CD4-positive, alpha-beta T cell treated with Interleukin-2 at 100 ng/mL for 4 hours (primary cell): Measurements from ENCODE around the gene FMN1.

ENCODE experiments used
- DNase-seq: peaks from one replicate; pipeline ENCODE4 v3.0.0-alpha.2; 2020; ENCODE audit warnings: low spot score

Gene FMN1

DNA sequence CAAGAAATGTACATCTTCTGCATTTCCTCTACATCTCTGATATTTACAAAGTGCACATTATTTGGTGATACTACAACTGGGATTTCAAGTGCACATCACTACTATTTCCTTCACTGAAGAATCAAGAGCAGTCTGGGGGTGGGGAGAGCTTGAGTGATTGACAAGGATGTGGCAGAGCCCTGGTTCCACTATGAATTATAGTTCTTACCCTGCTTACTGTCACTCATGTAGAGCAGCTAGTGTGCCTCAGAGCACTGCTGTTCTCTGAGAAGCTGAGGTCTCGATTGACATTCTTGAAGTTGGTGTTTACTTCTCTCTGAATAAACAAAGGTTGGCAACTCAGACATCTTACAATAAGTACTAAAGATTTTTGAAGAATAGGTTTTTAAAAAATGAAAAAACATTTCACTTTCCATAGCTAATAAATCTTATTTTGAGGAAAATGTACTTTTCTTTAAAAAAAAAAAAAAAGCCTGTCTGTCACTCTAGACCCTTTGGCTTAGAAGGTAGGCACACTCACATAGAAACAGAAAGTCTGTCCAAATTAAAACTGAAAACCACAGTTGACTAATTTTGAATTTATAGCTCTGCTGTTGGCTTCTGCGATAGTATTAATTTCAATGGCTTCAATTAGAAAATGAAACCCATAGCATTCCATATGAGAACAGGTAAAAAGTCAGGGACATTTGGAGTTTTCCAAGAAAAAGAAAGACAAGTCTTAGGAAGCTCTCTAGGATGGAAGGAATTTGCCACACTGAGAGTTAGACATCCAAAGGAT is 471.2 kb downstream of the FMN1 start:
- no peak for DNase-seq

DNA sequence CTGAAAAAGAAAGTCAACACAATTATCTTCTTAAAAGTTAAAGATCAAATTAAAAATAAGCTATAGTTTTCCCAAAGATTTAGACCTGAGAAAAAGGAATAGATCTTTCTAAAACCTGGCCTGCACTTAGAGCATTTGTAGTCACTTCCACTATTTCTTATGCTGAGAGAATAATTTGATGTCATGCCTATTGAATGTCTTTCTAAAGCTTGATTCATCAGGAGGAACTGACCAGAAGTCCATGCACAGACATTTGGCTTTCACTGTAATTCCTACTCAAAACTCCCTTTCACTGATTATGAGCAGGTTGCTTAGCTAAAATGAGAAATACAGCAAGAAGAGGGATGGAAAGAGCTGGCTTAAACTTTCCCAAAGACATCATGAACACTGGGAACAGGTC is 472.4 kb downstream of the FMN1 start:
- DNase-seq = no peak

DNA sequence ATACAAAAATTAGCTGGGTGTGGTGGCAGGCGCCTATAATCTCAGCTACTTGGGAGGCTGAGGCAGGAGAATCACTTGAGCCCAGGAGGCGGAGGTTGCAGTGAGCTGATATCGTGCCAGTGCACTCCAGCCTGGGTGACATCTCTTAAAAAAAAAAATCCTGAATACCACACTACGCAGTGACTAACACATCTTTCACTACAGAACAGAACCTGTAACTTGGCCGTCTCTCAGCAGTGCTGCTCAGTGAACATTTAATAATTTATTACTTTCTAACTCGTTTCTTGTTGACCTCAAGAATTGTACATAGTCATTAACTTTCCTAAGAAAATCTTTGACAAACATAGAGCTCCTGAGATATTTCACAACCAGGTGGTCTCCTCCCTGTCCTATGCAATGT is 472.9 kb downstream of the FMN1 start:
- DNase-seq = no peak

DNA sequence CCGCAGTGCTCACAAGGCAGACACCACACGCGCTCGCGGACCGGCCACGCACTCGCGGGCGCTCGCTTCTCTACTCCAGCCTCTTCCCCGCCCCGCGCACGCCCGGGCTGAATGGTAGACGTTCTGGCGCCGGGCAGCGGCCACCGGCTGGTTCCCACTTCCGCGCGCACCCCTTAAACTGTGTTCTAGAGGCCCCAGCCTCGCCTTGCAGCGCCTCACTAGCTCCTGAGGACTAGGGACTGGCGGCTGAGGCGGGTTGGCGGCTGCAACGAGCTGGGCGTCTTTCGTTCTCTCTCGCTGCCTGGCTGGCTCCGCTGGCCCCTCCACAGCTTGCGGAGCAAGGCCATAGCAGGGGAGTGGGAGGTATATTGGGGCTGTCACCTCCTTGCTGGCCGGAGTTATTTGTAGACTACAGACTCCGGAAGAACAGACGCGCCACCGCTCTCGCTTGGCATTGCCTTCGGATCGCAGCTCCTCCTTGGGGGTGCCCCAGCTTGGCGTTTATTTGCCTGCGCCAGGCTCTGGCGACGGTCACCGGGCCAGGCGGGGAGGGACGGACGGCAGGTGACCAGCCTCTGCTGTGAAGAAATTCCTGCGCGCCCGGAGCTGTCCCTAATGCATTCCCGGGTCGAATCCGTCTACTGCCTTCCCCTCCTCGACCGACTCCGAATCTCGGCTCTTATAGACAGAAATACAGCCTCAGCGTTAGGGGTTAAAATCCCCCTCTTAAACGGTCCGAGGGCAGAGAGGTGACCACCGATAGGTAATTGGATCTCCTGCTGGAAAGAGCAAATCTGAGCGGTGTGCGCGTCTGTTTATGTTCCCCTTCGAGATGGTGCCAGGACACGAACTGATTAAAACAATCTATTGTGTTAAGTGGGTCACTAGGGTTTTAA is 475.4 kb downstream of the FMN1 start:
- DNase-seq = no peak

DNA sequence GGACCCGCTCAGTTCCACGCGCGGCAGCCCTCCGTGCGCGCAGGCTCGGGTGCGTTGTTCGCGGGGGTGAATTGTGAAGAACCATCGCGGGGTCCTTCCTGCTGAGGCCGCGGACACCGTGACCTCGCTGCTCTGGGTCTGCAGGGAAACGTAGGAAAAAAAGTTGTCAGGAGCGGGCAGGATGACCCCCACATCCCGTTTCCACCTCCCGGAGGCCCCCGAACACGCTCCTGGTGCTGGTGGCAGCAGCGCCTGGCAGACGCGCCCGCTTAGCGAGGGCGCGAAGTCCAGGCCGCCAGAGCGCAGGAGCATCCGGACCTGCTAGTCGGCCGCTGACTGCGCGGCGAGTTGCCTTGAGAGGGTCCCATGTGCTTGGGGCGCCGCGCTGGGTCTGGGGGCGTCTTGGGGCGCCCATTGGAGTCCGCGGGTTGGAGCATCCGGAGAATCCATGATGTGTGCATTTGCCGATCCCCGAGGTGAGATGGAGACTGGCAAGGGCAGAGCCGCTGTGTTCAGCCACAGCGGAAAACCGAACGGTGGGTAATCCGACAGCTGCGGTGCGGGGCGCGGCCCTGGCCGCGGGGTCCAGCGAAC is 476.2 kb downstream of the FMN1 start:
- no peak for DNase-seq

DNA sequence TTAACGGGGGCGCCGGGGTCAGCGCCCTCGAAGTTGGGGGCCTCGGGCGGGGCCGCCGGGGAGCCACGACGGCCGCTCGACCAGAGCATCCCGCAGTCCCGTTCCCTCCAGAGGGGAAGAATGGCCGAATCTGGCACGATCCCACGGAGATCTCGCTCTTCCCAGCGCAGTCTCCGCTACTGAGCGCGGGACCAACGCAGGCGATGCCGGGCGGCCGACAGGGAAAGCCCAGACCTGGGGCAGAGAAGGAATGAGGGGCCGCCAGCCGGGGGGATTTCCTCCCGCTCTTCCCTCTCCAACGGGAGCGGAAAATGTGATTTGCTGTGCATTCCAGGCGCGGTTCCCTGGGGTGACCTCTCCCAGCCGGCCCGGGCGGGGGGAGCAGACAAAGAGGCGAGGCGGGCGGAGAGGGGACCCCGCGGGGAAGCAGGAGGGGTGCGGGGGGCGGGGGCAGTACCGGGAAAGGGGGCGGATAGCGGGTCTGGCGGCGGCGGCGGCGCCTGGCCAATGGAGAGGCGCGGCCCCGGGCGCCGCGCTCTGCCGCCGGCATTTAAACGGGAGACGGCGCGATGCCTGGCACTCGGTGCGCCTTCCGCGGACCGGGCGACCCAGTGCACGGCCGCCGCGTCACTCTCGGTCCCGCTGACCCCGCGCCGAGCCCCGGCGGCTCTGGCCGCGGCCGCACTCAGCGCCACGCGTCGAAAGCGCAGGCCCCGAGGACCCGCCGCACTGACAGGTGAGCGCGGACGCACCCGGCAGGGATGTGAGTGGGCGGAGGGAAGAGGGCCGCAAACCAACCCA is 476.9 kb downstream of the FMN1 start, which contains the start of gene GREM1:
GREM1 (plus strand) TSS at position 579 of the 801 bp plus-strand sequence. CDS start 12,687 bp downstream, outside the sequence.
- DNase-seq = no peak

DNA sequence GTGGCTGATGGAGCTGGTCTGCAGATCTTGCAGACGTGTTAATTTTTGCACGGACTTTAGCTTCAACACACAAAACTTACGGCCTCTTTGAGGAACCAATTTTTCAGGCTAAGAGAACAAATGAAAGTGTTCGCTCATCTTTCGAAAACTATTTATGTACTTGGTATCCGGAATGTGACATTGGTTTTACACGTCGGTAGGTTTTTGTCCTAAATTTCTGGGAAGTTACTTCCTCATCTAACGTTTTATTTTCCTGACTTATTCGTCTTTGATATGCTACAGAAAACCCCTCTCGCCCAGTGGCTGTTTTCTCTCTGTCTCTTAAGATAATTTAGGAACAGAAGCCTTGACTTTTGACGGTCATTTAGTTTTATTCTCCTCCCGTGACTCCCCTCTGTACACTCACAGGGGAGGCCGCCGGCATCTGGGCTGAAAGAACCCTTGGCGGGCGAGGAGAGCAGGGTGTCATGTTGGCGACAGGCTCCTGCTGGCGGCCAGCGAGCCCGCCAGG is 477.5 kb downstream of the FMN1 start:
- no peak for DNase-seq

DNA sequence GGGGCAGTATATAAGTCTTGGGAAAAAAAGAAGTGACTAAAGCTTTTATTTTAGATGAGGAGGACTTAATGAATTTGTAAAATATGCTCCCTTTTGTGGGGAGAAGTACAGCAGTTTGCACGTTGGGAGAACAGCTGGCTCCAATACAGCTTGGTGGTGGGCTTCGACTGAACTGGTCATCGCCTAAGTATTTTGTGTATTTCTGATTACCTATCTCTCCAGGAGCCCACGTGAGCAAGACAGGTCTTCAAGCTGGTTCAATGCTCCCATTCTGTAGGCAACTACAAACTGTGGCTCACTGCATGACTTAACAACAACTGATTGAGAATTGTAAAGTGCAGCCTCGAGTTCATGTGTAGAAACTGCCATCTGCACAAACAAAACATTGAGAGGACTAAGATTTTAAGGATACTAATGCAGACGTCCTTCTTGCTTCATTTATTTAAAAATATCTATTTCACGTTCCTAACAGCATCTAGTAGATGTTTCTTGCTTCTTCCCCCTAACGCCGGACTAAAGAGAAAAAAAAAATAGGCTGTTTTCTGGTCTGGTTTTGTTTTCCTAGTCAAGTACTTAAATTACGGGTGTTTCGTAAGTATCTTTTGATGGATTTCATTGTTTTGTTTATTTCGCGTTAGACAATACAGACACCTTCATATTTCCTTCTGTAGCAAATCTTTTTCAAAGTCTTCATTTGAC is 478.1 kb downstream of the FMN1 start:
- no peak for DNase-seq
